Left lung (tissue), 10 donors: ENCODE results near the gene COL6A5. TPM values are rescaled to one million over a fixed set of nuclear protein-coding genes. Genes with fewer than 3 reads are reported as not detected.

ENCODE experiments used
- ATAC-seq: fragments of 200-7000 bp; cut with Tn5 transposase; one replicate; pipeline ENCODE4 v1.9.1; 2020; ENCODE audit warnings: moderate library complexity
- DNase-seq, 4 donors: peaks; one replicate each; pipeline ENCODE4 v3.0.0-alpha.2; 2013 to 2020
- H3K27ac ChIP-seq, 2 donors: fragments of 200-600 bp; sonication (generic) in 1 of 2; one replicate each; pipeline versions ENCODE4 v1.5.0 to v1.8.0; 2020 to 2021
- H3K27me3 ChIP-seq, 2 donors: fragments of 200-600 bp; sonication (generic) in 1 of 2; one replicate each; pipeline versions ENCODE4 v1.5.0 to v1.8.0; 2020 to 2021
- H3K36me3 ChIP-seq, 2 donors: fragments of 200-600 bp; sonication (generic) in 1 of 2; one replicate each; pipeline versions ENCODE4 v1.5.0 to v1.8.0; 2020 to 2021
- H3K4me1 ChIP-seq, 2 donors: fragments of 200-600 bp; one replicate each; pipeline ENCODE4 v1.8.0; 2021
- H3K4me3 ChIP-seq, 2 donors: fragments of 200-600 bp; sonication (generic) in 1 of 2; one replicate each; pipeline versions ENCODE4 v1.5.0 to v1.8.0; 2020 to 2021; ENCODE audit warnings: mild to moderate bottlenecking in 1 of 2
- H3K9me3 ChIP-seq, 2 donors: fragments of 200-600 bp; sonication (generic) in 1 of 2; one replicate each; pipeline versions ENCODE4 v1.5.0 to v1.8.0; 2020 to 2021
- CTCF ChIP-seq, 2 donors: fragments of 200-600 bp; sonication (generic) in 1 of 2; IDR thresholded peaks; one replicate each; pipeline versions ENCODE4 v1.5.0 to v1.8.0; 2021; ENCODE audit warnings: antibody characterized with exemption in 2 of 2
- intact Hi-C, 2 donors: fragments of 100-400 bp; cut with DNase I; formaldehyde crosslinking; loops; one replicate each; pipeline versions ENCODE4 v1.11.2 to v1.14.2; 2022
- polyA plus RNA-seq, 6 donors: library from polyadenylated mRNA; unstranded; fragments of 120-200 nt; gene quantifications; one replicate each; pipeline ENCODE4 v1.2.1, GENCODE V29; 2013; ENCODE audit not compliant: insufficient read length in 6 of 6
- total RNA-seq, 2 donors: library from RNA; stranded (reverse); fragmentation: NEBNext Ultra II Directional; extraction: Animal tissue kit (Norgen Biotek cat#: 25700); gene quantifications; one replicate each; pipeline ENCODE4 v1.2.1, GENCODE V29; 2021
- donor health status: DM: no; HTN: yes; CAD: no.
- donor health status: DM: no; HTN: no; CAD: no.

The COL6A5 gene
- total and polyA plus RNA-seq, 8 donors: 0.93 to 7.9 (median 2.8) TPM

- H3K4me3 ChIP-seq: no peak overlapping the region
- intact Hi-C loops: no loop called here
- ATAC-seq: no peak
Measured at GRCh38 chr3:130529486-130530215, 184.2 kb downstream of the COL6A5 start.

GRCh38 chr3:130533247-130533646 lies 187.8 kb downstream of the COL6A5 start:
- DNase-seq (no peak), ATAC-seq (no peak)
- H3K27ac ChIP-seq: no peak overlapping the region
- H3K4me1 ChIP-seq: peaks cover 0 to 3% of the 10 kb centered on the region in 2 donors
- no peaks in the 10 kb centered on the region for H3K9me3 ChIP-seq
- H3K4me3 ChIP-seq: no peak overlapping the region
- TF ChIP-seq CTCF (IDR thresholded peaks at IDR 0.05): no peak
- no peaks in the 10 kb centered on the region for H3K36me3 ChIP-seq
- no peaks in the 10 kb centered on the region for H3K27me3 ChIP-seq
- intact Hi-C loops: no loop called here

More at GRCh38 chr3:130529486-130530215, 184.2 kb downstream of the COL6A5 start:
- Histone ChIP-seq H3K9me3 (no peaks in the 10 kb centered on the region), H3K27me3 (no peaks in the 10 kb centered on the region), H3K36me3 (no peaks in the 10 kb centered on the region), H3K27ac (no peak overlapping the region), H3K4me1 (no peaks in the 10 kb centered on the region)
- no peak for TF ChIP-seq CTCF (IDR thresholded peaks at IDR 0.05)
- DNase-seq: no peak

Other genes with a start within 250 kb of the COL6A5 start
- 1 to 10 TPM; 7.7 to 8.9 TPM for gene COL6A6, start 171.5 kb downstream of the COL6A5 start, total RNA-seq
- 10 to 100 TPM; 32.3 to 55.8 (median 50.5) TPM for gene COL6A6, start 171.5 kb downstream of the COL6A5 start, polyA plus RNA-seq